ENCODE data around the gene PARS2. TPM values are rescaled to one million over a fixed set of nuclear protein-coding genes. Genes with fewer than 3 reads are reported as not detected.

The PARS2 gene
- total RNA-seq, 1 experiment from 2014 or later, result 9.0 TPM

- CTCF ChIA-PET, result interaction anchor here (0.7 kb wide), 1 partner anchor 73 kb away, joined by 3 read pairs; no protein-coding TSS in a partner anchor
- Mint-ChIP-seq H3K27ac (ENCODE audit: unreplicated experiment) (no peak overlapping the region), H3K4me3 (ENCODE audit: low read depth, unreplicated experiment) (no peak overlapping the region), H3K36me3 (ENCODE audit: insufficient read depth, unreplicated experiment) (peaks cover 20% of the 10 kb centered on the region), H3K9me3 (ENCODE audit: low read depth, unreplicated experiment) (no peaks in the 10 kb centered on the region), H3K27me3 (ENCODE audit: unreplicated experiment) (no peaks in the 10 kb centered on the region), H3K4me1 (ENCODE audit: low read depth, unreplicated experiment) (no peaks in the 10 kb centered on the region)
- intact Hi-C loops (cut with micrococcal nuclease; ENCODE audit: unreplicated experiment), result no loop called here
- TF ChIP-seq, protein P1, sequence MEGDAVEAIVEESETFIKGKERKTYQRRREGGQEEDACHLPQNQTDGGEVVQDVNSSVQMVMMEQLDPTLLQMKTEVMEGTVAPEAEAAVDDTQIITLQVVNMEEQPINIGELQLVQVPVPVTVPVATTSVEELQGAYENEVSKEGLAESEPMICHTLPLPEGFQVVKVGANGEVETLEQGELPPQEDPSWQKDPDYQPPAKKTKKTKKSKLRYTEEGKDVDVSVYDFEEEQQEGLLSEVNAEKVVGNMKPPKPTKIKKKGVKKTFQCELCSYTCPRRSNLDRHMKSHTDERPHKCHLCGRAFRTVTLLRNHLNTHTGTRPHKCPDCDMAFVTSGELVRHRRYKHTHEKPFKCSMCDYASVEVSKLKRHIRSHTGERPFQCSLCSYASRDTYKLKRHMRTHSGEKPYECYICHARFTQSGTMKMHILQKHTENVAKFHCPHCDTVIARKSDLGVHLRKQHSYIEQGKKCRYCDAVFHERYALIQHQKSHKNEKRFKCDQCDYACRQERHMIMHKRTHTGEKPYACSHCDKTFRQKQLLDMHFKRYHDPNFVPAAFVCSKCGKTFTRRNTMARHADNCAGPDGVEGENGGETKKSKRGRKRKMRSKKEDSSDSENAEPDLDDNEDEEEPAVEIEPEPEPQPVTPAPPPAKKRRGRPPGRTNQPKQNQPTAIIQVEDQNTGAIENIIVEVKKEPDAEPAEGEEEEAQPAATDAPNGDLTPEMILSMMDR (IDR thresholded peaks at IDR 0.05; ENCODE audit: unreplicated experiment), result no peak
- no TSS peak for BruUV-seq (replicated peaks)
- DNase-seq, result no peak
These were observed 40.3 kb downstream of the PARS2 start for GRCh38 chr1:54723985-54724384.

- H3K27me3 Mint-ChIP-seq (ENCODE audit: unreplicated experiment), result no peaks in the 10 kb centered on the region
- CTCF ChIA-PET, result no interaction called here
- TF ChIP-seq, protein P1 (IDR thresholded peaks at IDR 0.05; ENCODE audit: unreplicated experiment), result no peak
- no peak overlapping the region for H3K4me3 Mint-ChIP-seq (ENCODE audit: low read depth, unreplicated experiment)
- H3K27ac Mint-ChIP-seq (ENCODE audit: unreplicated experiment), result no peak overlapping the region
- DNase-seq, result no peak
- no TSS peak for BruUV-seq (replicated peaks)
- H3K9me3 Mint-ChIP-seq (ENCODE audit: low read depth, unreplicated experiment), result no peaks in the 10 kb centered on the region
- intact Hi-C loops (cut with micrococcal nuclease; ENCODE audit: unreplicated experiment), result no loop called here
- peaks cover 2% of the 10 kb centered on the region for H3K4me1 Mint-ChIP-seq (ENCODE audit: low read depth, unreplicated experiment)
- H3K36me3 Mint-ChIP-seq (ENCODE audit: insufficient read depth, unreplicated experiment), result peaks cover 18% of the 10 kb centered on the region
These were observed 42.6 kb downstream of the PARS2 start for GRCh38 chr1:54721719-54722118.

- H3K27me3 Mint-ChIP-seq (ENCODE audit: unreplicated experiment), result peaks cover 23% of the 10 kb centered on the region
- H3K27ac Mint-ChIP-seq (ENCODE audit: unreplicated experiment), result peak overlapping the region; percentile 15
- CTCF ChIA-PET, result interaction anchor here (0.6 to 1.9 kb wide), 2 partner anchors 11 to 478 kb away, joined by 3 to 5 read pairs; no protein-coding TSS in a partner anchor
- H3K36me3 Mint-ChIP-seq (ENCODE audit: insufficient read depth, unreplicated experiment), result peaks cover 29% of the 10 kb centered on the region
- BruUV-seq (replicated peaks), result no TSS peak
- no peaks in the 10 kb centered on the region for H3K9me3 Mint-ChIP-seq (ENCODE audit: low read depth, unreplicated experiment)
- DNase-seq, result no peak
- TF ChIP-seq, protein P1 (IDR thresholded peaks at IDR 0.05; ENCODE audit: unreplicated experiment), result no peak
- peaks cover 16% of the 10 kb centered on the region for H3K4me1 Mint-ChIP-seq (ENCODE audit: low read depth, unreplicated experiment)
- intact Hi-C loops (cut with micrococcal nuclease; ENCODE audit: unreplicated experiment), result no loop called here
- peak overlapping the region; percentile 82 for H3K4me3 Mint-ChIP-seq (ENCODE audit: low read depth, unreplicated experiment)
These were observed 47.9 kb downstream of the PARS2 start for GRCh38 chr1:54716299-54717047.

DNA sequence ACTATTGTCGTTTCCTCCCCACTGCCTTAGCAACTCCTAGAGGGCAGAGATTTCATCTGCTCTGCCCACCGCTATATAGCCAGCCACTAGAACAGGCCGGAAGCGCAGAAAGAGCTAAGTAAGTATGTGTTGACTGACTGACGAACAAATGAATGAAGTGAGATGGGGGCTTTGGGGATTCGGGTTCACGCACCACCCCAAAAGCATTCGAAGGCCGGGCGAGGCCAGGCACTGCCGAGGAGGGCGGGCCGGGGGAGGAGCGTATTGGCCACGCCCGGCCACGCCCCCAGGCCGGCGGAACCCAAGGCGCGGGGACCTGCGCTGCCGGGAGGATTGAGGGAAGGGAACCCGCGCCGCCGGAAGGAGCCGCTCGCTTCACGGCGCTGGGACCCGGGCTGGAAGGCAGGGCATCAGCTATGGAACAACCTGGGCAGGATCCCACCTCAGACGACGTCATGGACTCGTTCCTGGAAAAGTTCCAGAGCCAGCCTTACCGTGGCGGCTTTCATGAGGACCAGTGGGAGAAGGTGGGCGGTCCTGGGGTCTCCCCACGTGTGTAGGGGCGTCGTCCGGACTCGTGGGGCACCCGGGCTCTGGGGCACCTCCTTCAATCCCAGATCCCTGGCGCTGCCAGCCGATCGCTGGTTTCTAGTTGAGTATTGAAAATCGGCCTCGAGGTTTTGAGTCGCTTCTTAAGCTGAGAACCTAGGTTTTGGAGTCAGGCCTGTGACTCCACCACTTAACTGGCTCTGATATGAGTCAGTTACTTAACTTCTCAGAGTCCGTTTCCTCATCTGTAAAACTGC lies 48.6 kb downstream of the PARS2 start, which contains the start of gene TTC4:
TSS of gene TTC4 (plus strand) at position 369 of the 806 bp plus-strand sequence. CDS start at position 417, 48 bp downstream.
- CTCF ChIA-PET, result interaction anchor here (0.6 to 1.9 kb wide), 2 partner anchors 11 to 477 kb away, joined by 3 to 5 read pairs; no protein-coding TSS in a partner anchor

More for the DNA sequence above, 48.6 kb downstream of the PARS2 start, which contains the start of gene TTC4:
- H3K4me1 Mint-ChIP-seq (ENCODE audit: low read depth, unreplicated experiment), result peaks cover 16% of the 10 kb centered on the region
- H3K27me3 Mint-ChIP-seq (ENCODE audit: unreplicated experiment), result peaks cover 31% of the 10 kb centered on the region
- TF ChIP-seq, protein P1 (IDR thresholded peaks at IDR 0.05; ENCODE audit: unreplicated experiment), result no peak
- H3K4me3 Mint-ChIP-seq (ENCODE audit: low read depth, unreplicated experiment), result peak within 1 kb of the TSS; percentile 82
- H3K27ac Mint-ChIP-seq (ENCODE audit: unreplicated experiment), result peak within 1 kb of the TSS; percentile 15
- DNase-seq, result peak; percentile 91
- peaks cover 29% of the 10 kb centered on the region for H3K36me3 Mint-ChIP-seq (ENCODE audit: insufficient read depth, unreplicated experiment)
- TSS peak; percentile 64 for BruUV-seq (replicated peaks)
- H3K9me3 Mint-ChIP-seq (ENCODE audit: low read depth, unreplicated experiment), result no peaks in the 10 kb centered on the region
- intact Hi-C loops (cut with micrococcal nuclease; ENCODE audit: unreplicated experiment), result no loop called here

Measured in Calu3 (cell line).